Astrocyte of the hippocampus (primary cell): ENCODE results near the gene LAMTOR4.
"Not testable (repeated sequence)": the region's sequence is repeated elsewhere in the genome, so short reads cannot be mapped to it uniquely, and the experiment has no call there.

Source experiments
- DNase-seq: peaks from one replicate; pipeline ENCODE4 v3.0.0; 2011; ENCODE audit warnings: low read depth, low spot score

The LAMTOR4 gene

GRCh38 chr7:100171087-100171681 is 22.5 kb downstream of the LAMTOR4 start:
- DNase-seq, result peak; percentile 27

GRCh38 chr7:100171840-100172239 is 23.1 kb downstream of the LAMTOR4 start:
- no peak for DNase-seq

GRCh38 chr7:100173806-100174495 is 25.2 kb downstream of the LAMTOR4 start:
- no peak for DNase-seq

- no peak for DNase-seq
Measured at GRCh38 chr7:100174582-100174981, 25.9 kb downstream of the LAMTOR4 start.

GRCh38 chr7:100175296-100175935 is 26.7 kb downstream of the LAMTOR4 start:
- DNase-seq, result no peak

- no peak for DNase-seq
Measured at GRCh38 chr7:100176096-100177044, 27.7 kb downstream of the LAMTOR4 start.

- DNase-seq, result peak; percentile 99
Measured at GRCh38 chr7:100177045-100178001, 28.6 kb downstream of the LAMTOR4 start, which contains the start of the genes GPC2 and STAG3. TSS of gene GPC2 (minus strand) at chr7:100177381. CDS start at chr7:100177199, 182 bp downstream. TSS of gene STAG3 (plus strand) at chr7:100177918. CDS start at chr7:100180557, 2,639 bp downstream.

- DNase-seq, result not testable (repeated sequence)
Measured at GRCh38 chr7:100180084-100180483, 31.4 kb downstream of the LAMTOR4 start.

GRCh38 chr7:100182616-100183015 is 33.9 kb downstream of the LAMTOR4 start:
- not testable (repeated sequence) for DNase-seq

- DNase-seq, result not testable (repeated sequence)
Measured at GRCh38 chr7:100183090-100183489, 34.4 kb downstream of the LAMTOR4 start.

- DNase-seq, result no peak
Measured at GRCh38 chr7:100185726-100186125, 37.0 kb downstream of the LAMTOR4 start.

- no peak for DNase-seq
Measured at GRCh38 chr7:100189061-100189460, 40.3 kb downstream of the LAMTOR4 start.

GRCh38 chr7:100190048-100190711 is 41.5 kb downstream of the LAMTOR4 start:
- DNase-seq, result peak; percentile 35

- peak; percentile 19 for DNase-seq
Measured at GRCh38 chr7:100191775-100192174, 43.1 kb downstream of the LAMTOR4 start.

GRCh38 chr7:100192281-100192862 is 43.7 kb downstream of the LAMTOR4 start:
- DNase-seq, result not testable (repeated sequence)

GRCh38 chr7:100192969-100193368 is 44.3 kb downstream of the LAMTOR4 start:
- no peak for DNase-seq

- no peak for DNase-seq
Measured at GRCh38 chr7:100195222-100195621, 46.5 kb downstream of the LAMTOR4 start.

- DNase-seq, result not testable (repeated sequence)
Measured at GRCh38 chr7:100195901-100196322, 47.2 kb downstream of the LAMTOR4 start.

GRCh38 chr7:100198266-100198665 is 49.5 kb downstream of the LAMTOR4 start:
- DNase-seq, result no peak
